Measurements from ENCODE around the gene ZNF398. TPM values are rescaled to one million over a fixed set of nuclear protein-coding genes. Genes with fewer than 3 reads are reported as not detected.

ZNF398 gene
- total RNA-seq, 3 donors from 2014 or later = 9.9 to 17.2 (median 10.9) TPM

DNA sequence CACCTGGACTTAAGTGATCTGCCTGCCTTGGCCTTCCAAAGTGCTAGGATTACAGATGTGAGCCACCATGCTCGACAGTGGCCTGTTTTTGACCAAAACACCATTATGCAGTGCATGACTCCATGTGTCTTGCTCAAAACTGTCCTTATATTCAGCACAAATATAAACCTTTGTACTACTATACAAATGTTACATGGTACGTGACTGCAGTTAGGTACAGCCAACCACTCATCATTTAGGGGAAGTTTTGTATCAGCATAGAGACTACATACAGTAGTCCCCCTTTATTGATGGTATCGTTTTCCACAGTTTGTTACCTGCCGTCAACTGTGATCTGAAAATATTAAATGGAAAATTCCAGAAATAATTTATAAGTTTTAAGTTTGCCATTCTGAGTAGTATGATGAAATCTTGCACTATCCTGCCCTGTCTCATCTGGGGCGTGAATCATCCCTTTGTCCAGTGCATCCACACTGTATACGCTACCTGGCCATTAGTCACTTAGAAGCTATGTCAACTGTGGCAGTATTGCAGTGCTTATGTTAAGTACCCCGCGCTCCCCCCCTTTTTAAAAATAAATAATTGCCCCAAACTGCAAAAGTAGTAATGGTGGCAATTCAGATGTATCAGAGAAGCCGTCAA lies 24.8 kb downstream of the ZNF398 start:
- no peak for TF ChIP-seq CTCF (IDR thresholded peaks at IDR 0.05)
- DNase-seq (no peak), ATAC-seq (no peak)
- Histone ChIP-seq H3K9me3 (no peaks in the 10 kb centered on the region), H3K4me3 (no peak overlapping the region), H3K36me3 (ENCODE audit: low read depth) (peaks cover 11% of the 10 kb centered on the region), H3K4me1 (ENCODE audit: low read depth) (no peaks in the 10 kb centered on the region)
- intact Hi-C loops (cut with DNase I, micrococcal nuclease) = no loop called here

DNA sequence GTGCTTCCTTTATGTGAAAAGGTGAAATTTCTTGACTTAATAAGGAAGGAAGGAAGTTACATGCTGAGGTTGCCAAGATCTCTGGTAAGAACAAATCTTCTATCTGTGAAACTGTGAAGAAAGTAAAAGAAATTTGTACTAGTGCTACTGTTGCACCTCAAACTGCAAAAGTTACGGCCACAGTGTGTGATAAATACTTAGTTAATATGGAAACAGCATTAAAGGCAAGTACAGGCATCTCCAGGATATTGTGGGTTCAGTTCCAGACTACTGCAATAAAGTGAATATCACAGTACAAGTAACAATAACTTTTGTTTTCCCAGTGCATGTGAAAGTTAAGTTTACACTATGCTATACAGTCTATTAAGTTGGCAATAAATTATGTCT lies 25.3 kb downstream of the ZNF398 start:
- intact Hi-C loops (cut with DNase I, micrococcal nuclease) = no loop called here
- no peak for TF ChIP-seq CTCF (IDR thresholded peaks at IDR 0.05)
- Histone ChIP-seq H3K4me3 (no peak overlapping the region), H3K4me1 (ENCODE audit: low read depth) (no peaks in the 10 kb centered on the region), H3K9me3 (no peaks in the 10 kb centered on the region), H3K36me3 (ENCODE audit: low read depth) (peaks cover 8% of the 10 kb centered on the region)
- DNase-seq (no peak), ATAC-seq (no peak)

- intact Hi-C loops (cut with DNase I, micrococcal nuclease) = no loop called here
- Histone ChIP-seq H3K4me3 (no peak overlapping the region), H3K4me1 (ENCODE audit: low read depth) (no peaks in the 10 kb centered on the region), H3K36me3 (ENCODE audit: low read depth) (no peaks in the 10 kb centered on the region), H3K9me3 (no peaks in the 10 kb centered on the region)
- ATAC-seq (no peak), DNase-seq (no peak)
- TF ChIP-seq CTCF (IDR thresholded peaks at IDR 0.05) = no peak
Observed at GRCh38 chr7:149175150-149175549, 27.9 kb downstream of the ZNF398 start.

DNA sequence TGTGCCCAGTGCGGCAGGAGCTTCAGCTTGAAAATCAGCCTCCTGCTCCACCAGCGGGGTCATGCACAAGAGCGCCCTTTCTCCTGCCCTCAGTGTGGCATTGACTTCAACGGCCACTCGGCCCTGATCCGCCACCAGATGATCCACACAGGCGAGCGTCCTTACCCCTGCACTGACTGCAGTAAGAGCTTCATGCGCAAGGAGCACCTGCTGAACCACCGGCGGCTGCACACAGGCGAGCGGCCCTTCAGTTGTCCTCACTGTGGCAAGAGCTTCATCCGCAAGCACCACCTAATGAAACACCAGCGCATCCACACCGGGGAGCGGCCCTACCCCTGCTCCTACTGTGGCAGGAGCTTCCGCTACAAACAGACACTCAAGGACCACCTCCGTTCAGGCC lies 32.0 kb downstream of the ZNF398 start:
- TF ChIP-seq CTCF (IDR thresholded peaks at IDR 0.05) = no peak
- Histone ChIP-seq H3K4me1 (ENCODE audit: low read depth) (no peaks in the 10 kb centered on the region), H3K36me3 (ENCODE audit: low read depth) (no peaks in the 10 kb centered on the region), H3K9me3 (no peaks in the 10 kb centered on the region), H3K4me3 (no peak overlapping the region)
- ATAC-seq (no peak), DNase-seq (no peak)
- intact Hi-C loops (cut with DNase I, micrococcal nuclease) = no loop called here

DNA sequence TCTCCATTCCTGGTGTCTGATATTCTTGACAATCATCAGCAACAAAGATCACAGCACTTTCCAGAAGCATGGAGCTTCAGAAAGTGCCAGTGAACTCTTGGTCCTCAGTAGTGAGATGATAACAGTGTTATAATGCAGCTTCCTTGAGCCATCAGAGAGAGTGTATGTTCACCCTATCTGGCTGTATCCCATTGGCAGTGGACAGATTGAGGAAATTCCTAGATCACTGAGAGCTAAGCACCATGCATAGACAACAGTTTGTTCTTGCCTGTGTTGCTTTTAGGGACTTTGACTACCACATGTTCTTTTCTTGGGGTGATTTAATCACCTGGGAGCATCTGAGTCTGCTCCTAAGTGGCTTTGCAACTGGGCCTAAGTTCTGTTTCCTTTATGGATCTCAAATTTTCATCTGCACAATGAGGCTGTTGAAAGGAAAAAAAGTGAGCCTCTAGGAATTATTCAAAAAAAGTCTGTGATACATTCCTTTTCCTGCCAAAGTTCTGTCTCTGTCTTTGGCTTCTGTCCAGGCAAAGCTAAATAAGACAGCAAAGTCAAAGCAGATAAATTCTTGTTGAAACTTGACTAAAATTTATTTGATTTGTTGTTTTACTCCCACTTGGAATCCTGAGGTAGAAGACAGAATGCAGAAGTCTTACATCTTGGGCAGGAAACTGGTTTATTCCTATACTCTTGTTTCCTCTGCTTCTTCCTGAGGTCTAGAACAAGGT lies 33.6 kb downstream of the ZNF398 start:
- no peaks in the 10 kb centered on the region for H3K36me3 ChIP-seq (ENCODE audit: low read depth)
- H3K4me3 ChIP-seq = no peak overlapping the region
- ATAC-seq (no peak), DNase-seq (no peak)
- no peaks in the 10 kb centered on the region for H3K4me1 ChIP-seq (ENCODE audit: low read depth)
- no peak for TF ChIP-seq CTCF (IDR thresholded peaks at IDR 0.05)
- H3K9me3 ChIP-seq = no peaks in the 10 kb centered on the region
- intact Hi-C loops (cut with DNase I, micrococcal nuclease) = no loop called here

Measured in mucosa of descending colon (tissue), 3 donors.